Measurements from ENCODE around the gene TIGD1. TPM values are rescaled to one million over a fixed set of nuclear protein-coding genes. Genes with fewer than 3 reads are reported as not detected.
A peak's percentile ranks its signal among the peaks of the same experiment; 100 is the strongest.

The TIGD1 gene
- total RNA-seq, 1 donor from 2014 or later, result 14.6 TPM

GRCh38 chr2:232549655-232550353 is 553 bp downstream of the TIGD1 start:
- Histone ChIP-seq H3K4me3 (peak overlapping the region; percentile 58), H3K4me1 (peaks cover 4% of the 10 kb centered on the region), H3K36me3 (no peaks in the 10 kb centered on the region), H3K9ac (peak overlapping the region; percentile 72), H3K27me3 (no peaks in the 10 kb centered on the region), H3K4me2 (peak overlapping the region; percentile 84), H3K79me2 (ENCODE audit: low read depth) (peaks cover 68% of the 10 kb centered on the region), H2AFZ (replicated peaks) (peak overlapping the region; percentile 40), H3K9me3 (ENCODE audit: low read depth) (no peaks in the 10 kb centered on the region), H4K20me1 (ENCODE audit: low read depth) (peaks cover 25% of the 10 kb centered on the region), H3F3A (ENCODE audit: low read depth) (peaks cover 11% of the 10 kb centered on the region), H3K27ac (peak overlapping the region; percentile 81)
- peaks cover 15% of the 10 kb centered on the region for H3K4me1 Mint-ChIP-seq
- DNase-seq (ENCODE audit: low spot score), result no peak
- peaks cover 19% of the 10 kb centered on the region for H3K9me3 Mint-ChIP-seq
- H3K27ac Mint-ChIP-seq, result peak overlapping the region; percentile 98
- H3K4me3 Mint-ChIP-seq, result peak overlapping the region; percentile 99
- no peak for TF ChIP-seq EZH2phosphoT487 (IDR thresholded peaks at IDR 0.05)
- no peak for TF ChIP-seq CTCF (IDR thresholded peaks at IDR 0.05)
- no peak for TF ChIP-seq EZH2 (IDR thresholded peaks at IDR 0.05)
- H3K27me3 Mint-ChIP-seq (ENCODE audit: insufficient read depth, low read depth), result peaks cover 4% of the 10 kb centered on the region
- peaks cover 39% of the 10 kb centered on the region for H3K36me3 Mint-ChIP-seq

DNA sequence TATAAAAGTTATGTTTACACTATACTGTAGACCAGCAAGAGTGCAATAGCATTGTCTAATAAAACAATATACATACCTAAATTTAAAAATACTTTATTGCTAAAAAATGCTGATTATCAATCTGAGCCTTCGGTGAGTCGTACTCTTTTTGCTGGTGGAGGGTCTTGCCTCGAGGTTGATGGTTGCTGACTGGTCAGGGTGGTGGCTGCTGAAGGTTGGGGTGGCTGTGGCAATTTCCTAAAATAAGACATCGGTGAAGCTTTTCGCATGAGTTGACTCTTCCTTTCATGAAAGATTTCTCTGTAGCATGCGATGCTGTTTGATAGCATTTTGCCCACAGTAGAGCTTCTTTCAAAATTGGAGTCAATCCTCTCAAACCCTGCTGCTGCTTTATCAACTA is 2.4 kb downstream of the TIGD1 start:
- no peak overlapping the region for H3K27ac Mint-ChIP-seq
- H3K4me1 Mint-ChIP-seq, result peaks cover 15% of the 10 kb centered on the region
- peaks cover 13% of the 10 kb centered on the region for H4K20me1 ChIP-seq (ENCODE audit: low read depth)
- no peaks in the 10 kb centered on the region for H3K9me3 ChIP-seq (ENCODE audit: low read depth)
- no peak overlapping the region for H2AFZ ChIP-seq (replicated peaks)
- peaks cover 11% of the 10 kb centered on the region for H3F3A ChIP-seq (ENCODE audit: low read depth)
- no peak overlapping the region for H3K27ac ChIP-seq
- peaks cover 4% of the 10 kb centered on the region for H3K4me1 ChIP-seq
- peaks cover 50% of the 10 kb centered on the region for H3K79me2 ChIP-seq (ENCODE audit: low read depth)
- H3K9ac ChIP-seq, result no peak overlapping the region
- peak overlapping the region; percentile 26 for H3K4me3 Mint-ChIP-seq
- H3K27me3 ChIP-seq, result no peaks in the 10 kb centered on the region
- H3K27me3 Mint-ChIP-seq (ENCODE audit: insufficient read depth, low read depth), result peaks cover 2% of the 10 kb centered on the region
- H3K36me3 ChIP-seq, result no peaks in the 10 kb centered on the region
- DNase-seq (ENCODE audit: low spot score), result no peak
- H3K36me3 Mint-ChIP-seq, result peaks cover 34% of the 10 kb centered on the region
- H3K4me3 ChIP-seq, result no peak overlapping the region
- TF ChIP-seq CTCF (IDR thresholded peaks at IDR 0.05), result no peak
- TF ChIP-seq EZH2 (IDR thresholded peaks at IDR 0.05), result no peak
- no peak for TF ChIP-seq EZH2phosphoT487 (IDR thresholded peaks at IDR 0.05)
- H3K4me2 ChIP-seq, result no peak overlapping the region
- peaks cover 19% of the 10 kb centered on the region for H3K9me3 Mint-ChIP-seq

- Histone ChIP-seq H3K79me2 (ENCODE audit: low read depth) (peaks cover 28% of the 10 kb centered on the region), H3K4me2 (no peak overlapping the region), H3K36me3 (no peaks in the 10 kb centered on the region), H2AFZ (replicated peaks) (no peak overlapping the region), H3K4me1 (peaks cover 4% of the 10 kb centered on the region), H3K27ac (no peak overlapping the region), H3K4me3 (no peak overlapping the region), H3K9ac (no peak overlapping the region), H3K9me3 (ENCODE audit: low read depth) (no peaks in the 10 kb centered on the region), H3F3A (ENCODE audit: low read depth) (peaks cover 11% of the 10 kb centered on the region), H4K20me1 (ENCODE audit: low read depth) (no peaks in the 10 kb centered on the region), H3K27me3 (no peaks in the 10 kb centered on the region)
- no peak for DNase-seq (ENCODE audit: low spot score)
- no peak for TF ChIP-seq EZH2phosphoT487 (IDR thresholded peaks at IDR 0.05)
- no peak for TF ChIP-seq EZH2 (IDR thresholded peaks at IDR 0.05)
- no peak for TF ChIP-seq CTCF (IDR thresholded peaks at IDR 0.05)
- H3K9me3 Mint-ChIP-seq, result peaks cover 19% of the 10 kb centered on the region
- no peak overlapping the region for H3K4me3 Mint-ChIP-seq
- peaks cover 2% of the 10 kb centered on the region for H3K27me3 Mint-ChIP-seq (ENCODE audit: insufficient read depth, low read depth)
- peaks cover 4% of the 10 kb centered on the region for H3K4me1 Mint-ChIP-seq
- H3K27ac Mint-ChIP-seq, result no peak overlapping the region
- peaks cover 34% of the 10 kb centered on the region for H3K36me3 Mint-ChIP-seq
Measured at GRCh38 chr2:232545511-232546375, 4.6 kb downstream of the TIGD1 start.
